ENCODE results near the gene BBS12. TPM values are rescaled to one million over a fixed set of nuclear protein-coding genes. Genes with fewer than 3 reads are reported as not detected.
A peak's percentile ranks its signal among the peaks of the same experiment; 100 is the strongest.

BBS12 gene
- 1 to 10 TPM in 3 of 4 donors, under 1 TPM in 1; 0.72 to 3.8 (median 3.1) TPM for total RNA-seq

DNA sequence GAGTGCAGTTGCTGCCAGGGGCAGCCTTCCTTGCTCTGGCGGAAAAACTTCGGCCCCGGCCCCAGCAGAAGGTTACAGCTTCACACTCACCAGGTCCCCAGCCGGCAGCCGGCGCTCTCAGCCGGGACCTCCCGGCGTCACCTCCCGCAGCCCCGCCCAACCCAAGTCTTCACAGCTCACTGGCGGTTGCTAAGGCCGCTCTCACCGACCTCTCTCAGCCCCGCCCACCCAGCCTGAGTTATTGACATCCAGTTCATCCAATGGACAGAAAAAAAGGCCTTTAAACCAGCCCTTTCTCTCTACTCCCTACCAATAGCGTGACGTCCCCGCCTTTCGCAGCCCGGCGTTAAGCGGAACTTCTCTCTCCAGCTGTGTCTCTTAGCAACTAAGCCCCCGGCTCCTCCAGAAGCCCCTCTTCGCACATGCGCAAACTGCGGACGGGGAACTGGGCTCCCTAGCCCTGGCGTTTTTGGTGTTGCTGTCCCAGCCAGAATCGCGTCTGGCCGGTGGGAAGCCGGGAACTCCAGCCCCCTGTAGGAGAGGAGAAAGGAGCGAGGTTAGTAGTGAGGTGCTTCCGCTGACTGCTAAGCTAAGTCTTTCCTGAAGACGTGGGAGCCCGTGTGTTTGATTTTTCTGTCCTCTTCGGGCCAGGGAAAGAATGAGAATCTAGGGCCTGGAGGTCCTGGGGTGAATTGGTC lies at the start of gene BBS12:
BBS12 (plus strand) TSS at position 376 of the 698 bp plus-strand sequence. CDS start 9,189 bp downstream, outside the sequence.
- 0% methylated on average over 37 of the region's 37 CpGs for WGBS, 2 donors
- TF ChIP-seq POLR2A (IDR thresholded peaks at IDR 0.05), result no peak
- TF ChIP-seq, protein P1, sequence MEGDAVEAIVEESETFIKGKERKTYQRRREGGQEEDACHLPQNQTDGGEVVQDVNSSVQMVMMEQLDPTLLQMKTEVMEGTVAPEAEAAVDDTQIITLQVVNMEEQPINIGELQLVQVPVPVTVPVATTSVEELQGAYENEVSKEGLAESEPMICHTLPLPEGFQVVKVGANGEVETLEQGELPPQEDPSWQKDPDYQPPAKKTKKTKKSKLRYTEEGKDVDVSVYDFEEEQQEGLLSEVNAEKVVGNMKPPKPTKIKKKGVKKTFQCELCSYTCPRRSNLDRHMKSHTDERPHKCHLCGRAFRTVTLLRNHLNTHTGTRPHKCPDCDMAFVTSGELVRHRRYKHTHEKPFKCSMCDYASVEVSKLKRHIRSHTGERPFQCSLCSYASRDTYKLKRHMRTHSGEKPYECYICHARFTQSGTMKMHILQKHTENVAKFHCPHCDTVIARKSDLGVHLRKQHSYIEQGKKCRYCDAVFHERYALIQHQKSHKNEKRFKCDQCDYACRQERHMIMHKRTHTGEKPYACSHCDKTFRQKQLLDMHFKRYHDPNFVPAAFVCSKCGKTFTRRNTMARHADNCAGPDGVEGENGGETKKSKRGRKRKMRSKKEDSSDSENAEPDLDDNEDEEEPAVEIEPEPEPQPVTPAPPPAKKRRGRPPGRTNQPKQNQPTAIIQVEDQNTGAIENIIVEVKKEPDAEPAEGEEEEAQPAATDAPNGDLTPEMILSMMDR (IDR thresholded peaks at IDR 0.05), result no peak
- intact Hi-C loops (cut with DNase I; ENCODE audit: low total_unique reads), result no loop called here
- peak within 1 kb of the TSS; percentile 71 for H3K4me3 ChIP-seq (ENCODE audit: low read depth, poor library complexity, severe bottlenecking)
- peak; percentile 99 to 100 for DNase-seq (ENCODE audit: low spot score in 2 of 2)

DNA sequence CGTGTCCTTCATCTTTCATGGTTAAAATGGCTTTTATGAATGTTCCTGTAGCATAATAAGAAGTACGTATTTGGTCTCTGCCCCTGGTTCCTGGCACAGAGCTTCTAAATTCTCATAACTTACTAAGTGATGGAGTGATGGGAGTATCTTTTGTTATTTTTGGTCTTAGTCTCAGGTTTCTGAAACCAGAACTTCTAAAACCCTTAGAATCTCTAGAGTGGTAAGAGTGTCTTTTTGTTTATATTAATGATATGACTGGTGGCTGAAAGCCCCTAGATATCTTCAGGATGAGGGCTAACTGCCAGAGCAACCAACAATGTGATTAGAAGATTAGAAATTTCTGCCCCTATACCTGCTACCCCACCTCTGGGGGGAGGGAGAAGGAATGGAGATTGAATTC lies 45.8 kb upstream of the BBS12 start:
- 95 to 97% methylated on average over 2 of the region's 2 CpGs for WGBS, 2 donors
- intact Hi-C loops (cut with DNase I; ENCODE audit: low total_unique reads), result no loop called here
- TF ChIP-seq POLR2A (IDR thresholded peaks at IDR 0.05), result no peak
- TF ChIP-seq, protein P1 (IDR thresholded peaks at IDR 0.05), result no peak
- H3K4me3 ChIP-seq (ENCODE audit: low read depth, poor library complexity, severe bottlenecking), result no peak overlapping the region
- DNase-seq (ENCODE audit: low spot score in 2 of 2), result no peak

DNA sequence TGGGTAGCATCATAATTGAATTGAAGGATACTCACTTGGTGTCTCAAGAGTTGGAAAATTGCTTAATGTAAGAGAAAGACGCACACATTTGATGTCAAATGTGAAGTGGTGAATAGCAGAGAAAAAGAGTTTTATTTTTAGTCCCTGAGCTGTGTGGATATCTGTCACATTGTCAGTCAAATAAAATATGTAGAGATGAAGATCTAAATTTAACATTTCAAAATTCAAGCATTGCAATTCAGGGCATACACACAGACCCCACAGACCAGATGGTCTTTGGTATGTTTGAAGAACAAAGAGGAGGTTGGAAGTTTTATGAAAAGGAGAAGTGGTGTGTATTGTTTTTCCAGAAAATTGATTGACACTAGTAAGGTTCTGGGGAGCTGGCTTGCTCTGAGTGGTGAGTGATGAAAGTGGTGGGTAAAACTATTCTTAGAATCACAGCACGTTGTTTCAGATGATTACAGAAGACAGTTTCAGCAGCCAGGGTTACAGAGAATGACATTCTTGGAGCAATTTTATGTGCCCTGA lies 44.9 kb upstream of the BBS12 start:
- no peak for TF ChIP-seq POLR2A (IDR thresholded peaks at IDR 0.05)
- TF ChIP-seq, protein P1 (IDR thresholded peaks at IDR 0.05), result no peak
- intact Hi-C loops (cut with DNase I; ENCODE audit: low total_unique reads), result no loop called here
- no peak overlapping the region for H3K4me3 ChIP-seq (ENCODE audit: low read depth, poor library complexity, severe bottlenecking)
- WGBS, 2 donors, result 44 to 48% methylated on average over 2 of the region's 2 CpGs
- no peak for DNase-seq (ENCODE audit: low spot score in 2 of 2)

DNA sequence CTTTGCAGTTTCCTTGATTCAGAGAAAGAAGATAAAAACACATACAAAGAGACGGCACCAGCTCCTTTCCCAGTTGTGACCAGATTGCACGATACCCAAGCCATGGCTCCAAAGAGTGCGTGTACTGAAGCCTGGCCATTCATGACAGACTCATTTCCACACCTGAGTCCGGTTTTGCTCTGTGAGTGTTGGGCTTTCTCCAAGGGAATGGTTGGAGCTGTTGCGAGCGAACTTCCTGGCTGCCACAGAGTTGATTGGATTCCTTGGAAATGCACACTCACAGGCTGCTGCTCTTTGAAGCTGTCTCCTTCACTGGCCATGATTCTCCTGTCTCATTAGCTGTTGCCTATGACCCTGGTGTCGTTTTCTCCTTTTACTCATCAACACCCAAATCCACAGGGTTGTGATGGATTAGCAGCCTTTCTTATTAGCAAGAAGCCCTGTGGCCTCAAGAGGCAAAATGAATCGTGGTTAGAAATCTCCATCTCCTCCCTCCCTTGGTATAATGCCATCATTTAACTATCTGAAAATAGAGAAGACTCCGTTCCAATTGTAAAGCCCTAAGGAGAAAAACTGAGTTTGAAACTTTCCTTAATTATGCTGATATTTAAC lies 43.9 kb upstream of the BBS12 start:
- WGBS, 2 donors, result 47 to 66% methylated on average over 9 of the region's 9 CpGs
- TF ChIP-seq, protein P1 (IDR thresholded peaks at IDR 0.05), result no peak
- TF ChIP-seq POLR2A (IDR thresholded peaks at IDR 0.05), result no peak
- no peak overlapping the region for H3K4me3 ChIP-seq (ENCODE audit: low read depth, poor library complexity, severe bottlenecking)
- no peak for DNase-seq (ENCODE audit: low spot score in 2 of 2)
- intact Hi-C loops (cut with DNase I; ENCODE audit: low total_unique reads), result no loop called here

DNA sequence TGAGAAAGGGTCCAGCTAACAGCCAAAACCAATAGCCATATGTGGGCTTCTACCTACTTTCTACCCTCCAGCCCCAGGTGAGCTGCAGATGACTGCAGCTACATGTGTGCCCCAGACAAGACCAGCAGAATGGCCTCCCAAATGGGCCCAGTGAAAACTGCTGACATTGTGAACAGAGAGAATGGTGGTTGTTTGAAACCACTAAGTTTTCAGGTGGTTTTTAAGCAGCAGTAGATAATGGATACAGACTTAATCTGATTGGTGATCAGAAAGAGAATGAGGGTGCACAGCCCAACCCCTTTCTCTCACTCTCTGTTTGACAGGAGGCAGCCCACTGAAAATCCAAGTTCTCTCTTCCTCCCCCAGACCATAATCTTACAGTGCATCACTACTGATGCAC lies 42.5 kb upstream of the BBS12 start:
- intact Hi-C loops (cut with DNase I; ENCODE audit: low total_unique reads), result no loop called here
- H3K4me3 ChIP-seq (ENCODE audit: low read depth, poor library complexity, severe bottlenecking), result no peak overlapping the region

More for the DNA sequence above, 42.5 kb upstream of the BBS12 start:
- TF ChIP-seq, protein P1 (IDR thresholded peaks at IDR 0.05), result no peak
- no peak for TF ChIP-seq POLR2A (IDR thresholded peaks at IDR 0.05)
- no peak for DNase-seq (ENCODE audit: low spot score in 2 of 2)

All from lower leg skin (tissue), 4 donors.